DOHH2 (cell line): Measurements from ENCODE around the gene EIF4E3.

Source experiments
- CTCF ChIP-seq: fragments of 200-600 bp; sonication (generic); IDR thresholded peaks from one replicate; pipeline ENCODE4 v1.5.1; 2014; ENCODE audit warnings: antibody characterized with exemption, mild to moderate bottlenecking, low read depth, low read length; ENCODE audit not compliant: poor library complexity, severe bottlenecking
- EZH2phosphoT487 ChIP-seq: fragments of 200-600 bp; sonication (generic); IDR thresholded peaks from 2 replicates; pipeline ENCODE4 v1.6.1; 2017; ENCODE audit warnings: borderline replicate concordance, mild to moderate bottlenecking, antibody characterized with exemption, low read length, moderate library complexity, mixed read lengths

GRCh38 chr3:71662568-71662967 lies 62.6 kb downstream of the EIF4E3 start:
- TF ChIP-seq CTCF (no peak), EZH2phosphoT487 (no peak)
